SK-N-SH (cell line): ENCODE data around the gene ESRRA. TPM values are rescaled to one million over a fixed set of nuclear protein-coding genes. Genes with fewer than 3 reads are reported as not detected.

Experiments used
- CTCF ChIA-PET: fragments of 300-600, 350-600 bp; formaldehyde crosslinking; extraction: SDS; loops from one replicate; lab custom pipeline; 2021; lab: Yijun Ruan, JAX
- POLR2A ChIA-PET: fragments of 350-600 bp; sonication (Branson Sonifier 250); formaldehyde crosslinking; extraction: SDS; loops from one replicate; lab custom pipeline; 2020; ENCODE audit warnings: antibody characterized with exemption, inconsistent platforms; lab: Yijun Ruan, JAX
- DNase-seq: peaks from one replicate; pipeline ENCODE4 v3.0.0; 2012
- H2AFZ ChIP-seq: fragments of 200-600 bp; sonication (generic); 2 replicates; pipeline ENCODE4 v1.8.1; 2016; ENCODE audit warnings: antibody characterized with exemption, mild to moderate bottlenecking, low read depth
- H3F3A ChIP-seq: fragments of 200-600 bp; sonication (generic); replicated peaks from 2 replicates; pipeline ENCODE3; 2016; ENCODE audit warnings: antibody characterized with exemption, mild to moderate bottlenecking; ENCODE audit not compliant: insufficient read depth
- H3K27ac ChIP-seq, 2 experiments: fragments of 200-500 bp in 1 of 2; fragments of 200-600 bp in 1 of 2; sonication (Bioruptor generic) in 1 of 2; sonication (generic), shearing (Covaris generic) in 1 of 2; 2 replicates each; pipeline versions ENCODE4 v1.5.1 to v1.6.1; 2014 to 2016; ENCODE audit warnings: low read depth in 2 of 2, inconsistent platforms in 1 of 2, low read length in 1 of 2, mild to moderate bottlenecking in 1 of 2, mixed read lengths in 1 of 2
- H3K27me3 ChIP-seq: fragments of 200-600 bp; sonication (generic), shearing (Covaris generic); 2 replicates; pipeline ENCODE4 v1.6.1; 2016; ENCODE audit warnings: mixed run types; ENCODE audit not compliant: insufficient read depth
- H3K36me3 ChIP-seq, 2 experiments: fragments of 200-500 bp in 1 of 2; fragments of 200-600 bp in 1 of 2; sonication (Bioruptor generic) in 1 of 2; sonication (generic) in 1 of 2; replicated peaks in 1 of 2; 2 replicates each; pipeline versions ENCODE3 to v1.5.1; 2014 to 2016; ENCODE audit warnings: low read length in 1 of 2, mild to moderate bottlenecking in 1 of 2; ENCODE audit not compliant: insufficient read depth in 2 of 2, control insufficient read depth in 1 of 2
- H3K4me1 ChIP-seq, 2 experiments: fragments of 200-500 bp in 1 of 2; fragments of 200-600 bp in 1 of 2; sonication (Bioruptor generic) in 1 of 2; sonication (generic), shearing (Covaris generic) in 1 of 2; 2 replicates each; pipeline versions ENCODE4 v1.5.1 to v1.6.1; 2014 to 2016; ENCODE audit warnings: low read depth in 1 of 2, low read length in 1 of 2, mixed run types in 1 of 2; ENCODE audit not compliant: insufficient read depth in 2 of 2, control insufficient read depth in 1 of 2
- H3K4me2 ChIP-seq: fragments of 200-600 bp; sonication (generic), shearing (Covaris generic); 2 replicates; pipeline ENCODE4 v1.6.1; 2017; ENCODE audit warnings: mixed run types
- H3K4me3 ChIP-seq, 2 experiments: fragments of 200-500 bp in 1 of 2; fragments of 200-600 bp in 1 of 2; sonication (Bioruptor generic) in 1 of 2; sonication (generic), shearing (Covaris generic) in 1 of 2; 2 replicates each; pipeline versions ENCODE4 v1.5.1 to v1.8.1; 2014 to 2016; ENCODE audit warnings: low read depth in 2 of 2, inconsistent platforms in 1 of 2, low read length in 1 of 2, mild to moderate bottlenecking in 1 of 2, mixed read lengths in 1 of 2, moderate library complexity in 1 of 2
- H3K79me2 ChIP-seq: fragments of 200-600 bp; sonication (generic); 2 replicates; pipeline ENCODE4 v1.8.1; 2017; ENCODE audit warnings: mild to moderate bottlenecking; ENCODE audit not compliant: insufficient read depth
- H3K9ac ChIP-seq: fragments of 200-600 bp; sonication (generic); 2 replicates; pipeline ENCODE4 v1.6.1; 2017; ENCODE audit warnings: mixed run types
- H3K9me2 ChIP-seq: fragments of 200-600 bp; sonication (generic); 2 replicates; pipeline ENCODE4 v1.6.1; 2017; ENCODE audit warnings: mixed run types
- H3K9me3 ChIP-seq: fragments of 200-600 bp; sonication (generic); 2 replicates; pipeline ENCODE4 v1.6.1; 2017; ENCODE audit warnings: mixed run types, mild to moderate bottlenecking, moderate library complexity
- H4K20me1 ChIP-seq: fragments of 200-600 bp; sonication (generic); 2 replicates; pipeline ENCODE4 v1.6.1; 2017; ENCODE audit warnings: mild to moderate bottlenecking, mixed run types; ENCODE audit not compliant: insufficient read depth
- CHD2 ChIP-seq: fragments of 150-350 bp; IDR thresholded peaks from 2 replicates; pipeline ENCODE4 v1.6.1; 2018; ENCODE audit warnings: low read length; ENCODE audit not compliant: partially characterized antibody
- ELF1 ChIP-seq: IDR thresholded peaks from 2 replicates; pipeline ENCODE4 v1.4.0; 2012
- EP300 ChIP-seq, 2 experiments: IDR thresholded peaks; 2 replicates each; pipeline versions ENCODE4 v1.4.0 to v1.6.1; 2012; ENCODE audit warnings: borderline replicate concordance in 1 of 2, low read depth in 1 of 2, low read length in 1 of 2
- FOSL2 ChIP-seq: IDR thresholded peaks from 2 replicates; pipeline ENCODE4 v1.4.0; 2012; ENCODE audit warnings: low read depth, mild to moderate bottlenecking, moderate library complexity, borderline replicate concordance
- FOXJ3 ChIP-seq: sonication (generic); formaldehyde crosslinking; IDR thresholded peaks from 2 replicates; pipeline ENCODE4 v1.5.1; 2020; ENCODE audit warnings: mild to moderate bottlenecking, missing genetic modification reagents
- FOXM1 ChIP-seq: IDR thresholded peaks from 2 replicates; pipeline ENCODE4 v1.4.0; 2012; ENCODE audit warnings: low read depth, mild to moderate bottlenecking
- GATA2 ChIP-seq: sonication (generic); formaldehyde crosslinking; IDR thresholded peaks from 2 replicates; pipeline ENCODE4 v1.5.0; 2020; ENCODE audit warnings: mild to moderate bottlenecking, missing genetic modification reagents
- JUND ChIP-seq: IDR thresholded peaks from 2 replicates; pipeline ENCODE4 v1.4.0; 2012
- MEF2A ChIP-seq: IDR thresholded peaks from 2 replicates; pipeline ENCODE4 v1.4.0; 2012; ENCODE audit warnings: low read depth, borderline replicate concordance
- MXI1 ChIP-seq: IDR thresholded peaks from 2 replicates; pipeline ENCODE4 v1.6.1; 2012; ENCODE audit warnings: mild to moderate bottlenecking, low read depth, low read length, improper control_type of control experiment
- POLR2AphosphoS5 ChIP-seq: IDR thresholded peaks from 2 replicates; pipeline ENCODE4 v1.6.1; 2012; ENCODE audit warnings: low read depth, low read length
- RAD21 ChIP-seq: IDR thresholded peaks from 2 replicates; pipeline ENCODE4 v1.6.1; 2012; ENCODE audit warnings: mild to moderate bottlenecking, low read length
- RFX5 ChIP-seq: IDR thresholded peaks from 2 replicates; pipeline ENCODE4 v1.6.1; 2012; ENCODE audit warnings: mild to moderate bottlenecking, improper control_type of control experiment, low read length
- SIN3A ChIP-seq: IDR thresholded peaks from 2 replicates; pipeline ENCODE4 v1.6.1; 2012; ENCODE audit warnings: low read depth, mild to moderate bottlenecking, low read length, moderate library complexity, borderline replicate concordance
- SMC3 ChIP-seq: IDR thresholded peaks from 2 replicates; pipeline ENCODE4 v1.6.1; 2012; ENCODE audit warnings: low read depth, low read length, improper control_type of control experiment
- TEAD4 ChIP-seq: IDR thresholded peaks from 2 replicates; pipeline ENCODE4 v1.4.0; 2012; ENCODE audit warnings: mild to moderate bottlenecking, borderline replicate concordance; ENCODE audit not compliant: insufficient read depth
- WGBS: methylation state at CpG from one replicate; pipeline ENCODE4 v1.1.6; 2017; ENCODE audit warnings: low lambda C conversion rate; 5-methylcytosine and 5-hydroxymethylcytosine counted together
- polyA plus RNA-seq, 3 experiments: library from polyadenylated mRNA; depleted of rRNA; stranded (reverse); fragments of >200 nt; gene quantifications; 2 replicates each; pipeline ENCODE4 v1.2.3, GENCODE V29; 2012
- TF ChIP-seq, protein P1 (sequence below): fragments of 200-600 bp; sonication (generic); IDR thresholded peaks from 2 replicates; pipeline ENCODE4 v1.6.1; 2017; ENCODE audit warnings: antibody characterized with exemption, mild to moderate bottlenecking, moderate library complexity
- TF ChIP-seq, protein P2 (sequence below): fragments of 150-350 bp; IDR thresholded peaks from 2 replicates; pipeline ENCODE4 v1.6.1; 2017; ENCODE audit warnings: antibody characterized with exemption, low read length, low read depth, borderline replicate concordance
- TF ChIP-seq, protein P3 (sequence below): IDR thresholded peaks from 2 replicates; pipeline ENCODE4; 2012

Gene ESRRA
- polyA plus RNA-seq, 1 of the 3 experiments (the other 2 are of a cell fraction), result 27.8 TPM

DNA sequence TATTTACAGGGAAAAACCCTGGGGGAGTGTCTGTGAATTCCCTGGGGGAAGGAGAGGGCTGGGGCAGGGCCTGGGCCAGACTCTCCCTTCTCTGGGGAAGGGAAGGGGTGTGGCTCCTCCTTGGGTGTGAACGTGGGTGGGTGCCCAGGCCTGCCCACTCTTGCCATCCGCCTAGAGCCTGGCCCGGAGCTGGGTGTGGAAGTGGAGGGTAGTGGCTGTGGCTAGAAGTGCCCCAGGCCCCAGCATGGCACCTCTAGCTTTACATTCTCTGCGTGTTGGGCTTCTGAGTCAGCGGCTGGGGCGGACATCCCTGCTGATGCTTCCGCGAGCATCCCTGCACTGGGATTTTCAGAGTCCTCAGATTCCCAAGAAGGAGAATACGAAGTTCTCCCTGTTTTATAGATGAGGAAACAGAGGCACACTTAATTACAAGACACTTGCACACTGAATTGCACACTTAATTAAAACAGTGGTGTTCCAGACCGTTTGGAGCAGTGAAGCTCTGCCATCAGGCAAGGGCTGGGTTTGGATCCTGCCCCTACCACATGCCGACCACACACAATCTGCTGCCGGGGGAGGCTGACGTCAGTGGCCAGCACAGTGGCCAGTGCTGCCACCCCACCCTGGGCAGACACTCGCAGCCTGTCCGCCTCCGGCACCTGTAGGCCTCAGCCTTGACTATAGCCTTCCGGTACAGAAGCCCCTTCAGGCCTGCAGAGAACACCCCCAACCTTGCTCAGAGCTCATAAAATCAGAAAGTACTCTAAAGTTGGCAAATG, 28.5 kb upstream of the ESRRA start:
- no peak overlapping the region for H3K4me2 ChIP-seq
- DNase-seq, result no peak
- H3K36me3 ChIP-seq, result peaks cover 3 to 22% of the 10 kb centered on the region in 2 experiments
- no peaks in the 10 kb centered on the region for H3K9me2 ChIP-seq
- no peak overlapping the region for H2AFZ ChIP-seq
- peaks cover 10% of the 10 kb centered on the region for H3F3A ChIP-seq
- no peak overlapping the region for H3K4me3 ChIP-seq
- CTCF ChIA-PET, result interaction anchor here (0.7 to 7.6 kb wide), 4 partner anchors 14 to 78 kb away, joined by 3 to 139 read pairs (median 6); partner anchors contain the start of genes CATSPERZ, ESRRA, KCNK4 and PRDX5
- H4K20me1 ChIP-seq, result no peaks in the 10 kb centered on the region
- peaks cover 0 to 8% of the 10 kb centered on the region in 2 experiments; a peak in 1 of 4 replicates for H3K4me1 ChIP-seq
- peaks cover 17% of the 10 kb centered on the region for H3K79me2 ChIP-seq
- no peaks in the 10 kb centered on the region for H3K27me3 ChIP-seq
- no peaks in the 10 kb centered on the region for H3K9me3 ChIP-seq
- H3K27ac ChIP-seq, result no peak overlapping the region
- 86% methylated on average over 14 of the region's 17 CpGs for WGBS
- POLR2A ChIA-PET, result interaction anchor here (0.6 to 1.1 kb wide), 2 partner anchors 8 to 12 kb away, joined by 3 to 4 read pairs; no protein-coding TSS in a partner anchor
- TF ChIP-seq SIN3A (no peak), CHD2 (no peak), TEAD4 (no peak)
- TF ChIP-seq, protein P1, sequence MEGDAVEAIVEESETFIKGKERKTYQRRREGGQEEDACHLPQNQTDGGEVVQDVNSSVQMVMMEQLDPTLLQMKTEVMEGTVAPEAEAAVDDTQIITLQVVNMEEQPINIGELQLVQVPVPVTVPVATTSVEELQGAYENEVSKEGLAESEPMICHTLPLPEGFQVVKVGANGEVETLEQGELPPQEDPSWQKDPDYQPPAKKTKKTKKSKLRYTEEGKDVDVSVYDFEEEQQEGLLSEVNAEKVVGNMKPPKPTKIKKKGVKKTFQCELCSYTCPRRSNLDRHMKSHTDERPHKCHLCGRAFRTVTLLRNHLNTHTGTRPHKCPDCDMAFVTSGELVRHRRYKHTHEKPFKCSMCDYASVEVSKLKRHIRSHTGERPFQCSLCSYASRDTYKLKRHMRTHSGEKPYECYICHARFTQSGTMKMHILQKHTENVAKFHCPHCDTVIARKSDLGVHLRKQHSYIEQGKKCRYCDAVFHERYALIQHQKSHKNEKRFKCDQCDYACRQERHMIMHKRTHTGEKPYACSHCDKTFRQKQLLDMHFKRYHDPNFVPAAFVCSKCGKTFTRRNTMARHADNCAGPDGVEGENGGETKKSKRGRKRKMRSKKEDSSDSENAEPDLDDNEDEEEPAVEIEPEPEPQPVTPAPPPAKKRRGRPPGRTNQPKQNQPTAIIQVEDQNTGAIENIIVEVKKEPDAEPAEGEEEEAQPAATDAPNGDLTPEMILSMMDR, result no peak
- no peak overlapping the region for H3K9ac ChIP-seq

DNA sequence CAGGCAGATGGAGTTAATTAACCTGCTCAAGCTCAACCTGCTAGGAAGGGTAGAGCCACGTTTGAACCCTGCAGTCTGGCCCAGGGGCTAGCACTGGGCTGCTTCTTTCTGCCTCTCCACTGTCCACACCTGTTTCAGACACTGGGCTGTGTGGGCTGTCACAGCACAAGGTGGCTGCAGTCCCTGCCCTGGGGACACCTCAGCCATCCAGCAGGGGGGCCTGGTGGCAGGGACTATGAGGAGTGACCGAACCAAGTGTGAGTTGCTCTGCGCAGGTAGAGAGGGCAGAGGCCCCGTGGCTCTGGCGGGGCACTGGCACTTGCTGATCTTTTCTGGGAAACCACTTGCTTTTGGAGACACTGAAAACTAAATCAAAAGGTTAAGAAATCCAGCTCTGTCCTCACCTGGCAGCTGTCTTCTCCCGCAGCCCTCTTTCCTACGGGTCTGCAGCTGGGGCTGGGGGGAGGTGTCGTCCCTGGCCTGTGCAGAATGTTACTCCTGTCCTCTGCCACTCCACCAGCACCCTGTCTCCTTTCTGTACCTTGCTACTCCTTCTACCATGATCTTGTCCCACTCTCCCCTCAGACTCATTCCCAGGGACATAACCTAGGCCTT, 26.6 kb upstream of the ESRRA start:
- 82% methylated on average over 6 of the region's 8 CpGs for whole genome bisulfite sequencing
- H3K9me2 ChIP-seq, result no peaks in the 10 kb centered on the region
- H3K36me3 ChIP-seq, result peaks cover 9 to 22% of the 10 kb centered on the region in 2 experiments
- H3K27me3 ChIP-seq, result no peaks in the 10 kb centered on the region
- no peak overlapping the region for H3K27ac ChIP-seq
- H3K9me3 ChIP-seq, result no peaks in the 10 kb centered on the region
- POLR2A ChIA-PET, result interaction anchor here (0.6 kb wide), 1 partner anchor 17 kb away, joined by 3 read pairs; no protein-coding TSS in a partner anchor
- peaks cover 16% of the 10 kb centered on the region for H3K79me2 ChIP-seq
- peaks cover 0 to 5% of the 10 kb centered on the region in 2 experiments; a peak in 1 of 4 replicates for H3K4me1 ChIP-seq
- no peak overlapping the region for H3K4me3 ChIP-seq
- no peak overlapping the region for H3K9ac ChIP-seq
- no peak overlapping the region for H2AFZ ChIP-seq
- H4K20me1 ChIP-seq, result no peaks in the 10 kb centered on the region
- H3K4me2 ChIP-seq, result no peak overlapping the region
- DNase-seq, result no peak
- H3F3A ChIP-seq, result no peaks in the 10 kb centered on the region
- CTCF ChIA-PET, result interaction anchor here (0.9 to 2.2 kb wide), 5 partner anchors 12 to 77 kb away, joined by 3 to 7 read pairs (median 3); partner anchors contain the start of genes CATSPERZ and KCNK4
- TF ChIP-seq EP300 (IDR thresholded peaks at IDR 0.05; ENCODE audit: borderline replicate concordance in 1 of 2, low read depth in 1 of 2, low read length in 1 of 2) (no peak), FOXJ3 (no peak), GATA2 (CRISPR knock-in tag) (no peak), ELF1 (no peak), SMC3 (no peak), POLR2AphosphoS5 (no peak), RFX5 (no peak), TEAD4 (no peak), FOXM1 (no peak), FOSL2 (no peak), JUND (no peak), SIN3A (no peak), MXI1 (no peak), MEF2A (no peak), RAD21 (no peak)
- TF ChIP-seq, protein P1, result no peak
- TF ChIP-seq, protein P2, sequence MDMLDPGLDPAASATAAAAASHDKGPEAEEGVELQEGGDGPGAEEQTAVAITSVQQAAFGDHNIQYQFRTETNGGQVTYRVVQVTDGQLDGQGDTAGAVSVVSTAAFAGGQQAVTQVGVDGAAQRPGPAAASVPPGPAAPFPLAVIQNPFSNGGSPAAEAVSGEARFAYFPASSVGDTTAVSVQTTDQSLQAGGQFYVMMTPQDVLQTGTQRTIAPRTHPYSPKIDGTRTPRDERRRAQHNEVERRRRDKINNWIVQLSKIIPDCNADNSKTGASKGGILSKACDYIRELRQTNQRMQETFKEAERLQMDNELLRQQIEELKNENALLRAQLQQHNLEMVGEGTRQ, result no peak
- TF ChIP-seq, protein P3, sequence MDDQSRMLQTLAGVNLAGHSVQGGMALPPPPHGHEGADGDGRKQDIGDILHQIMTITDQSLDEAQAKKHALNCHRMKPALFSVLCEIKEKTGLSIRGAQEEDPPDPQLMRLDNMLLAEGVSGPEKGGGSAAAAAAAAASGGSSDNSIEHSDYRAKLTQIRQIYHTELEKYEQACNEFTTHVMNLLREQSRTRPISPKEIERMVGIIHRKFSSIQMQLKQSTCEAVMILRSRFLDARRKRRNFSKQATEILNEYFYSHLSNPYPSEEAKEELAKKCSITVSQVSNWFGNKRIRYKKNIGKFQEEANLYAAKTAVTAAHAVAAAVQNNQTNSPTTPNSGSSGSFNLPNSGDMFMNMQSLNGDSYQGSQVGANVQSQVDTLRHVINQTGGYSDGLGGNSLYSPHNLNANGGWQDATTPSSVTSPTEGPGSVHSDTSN, result no peak
